Measurements from ENCODE around the gene FAM170B. TPM values are rescaled to one million over a fixed set of nuclear protein-coding genes. Genes with fewer than 3 reads are reported as not detected.

The FAM170B gene
- total RNA-seq, 4 donors from 2014 or later: not detected

DNA sequence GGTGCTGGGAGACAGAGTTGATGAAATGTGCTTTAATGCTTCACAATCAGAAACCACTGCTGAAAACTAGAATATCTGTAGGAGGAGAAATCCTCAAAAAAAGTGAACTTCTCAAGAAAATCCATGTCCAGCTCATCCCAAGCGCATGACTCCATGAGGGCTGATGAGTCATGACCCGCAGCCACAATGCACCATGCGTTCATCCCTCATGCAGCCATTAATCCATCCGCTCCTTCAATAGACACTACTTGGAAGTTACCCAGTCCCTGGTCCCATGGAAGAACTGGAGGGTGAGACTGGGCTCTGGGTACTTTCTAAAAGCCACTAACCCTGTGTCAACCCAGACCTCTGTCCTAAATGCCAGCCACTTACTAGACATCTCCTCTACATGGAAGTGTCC is 29.9 kb upstream of the FAM170B start:
- intact Hi-C loops (cut with DNase I): loop anchor here (10.0 kb wide), 1 partner anchor 179 kb away; no protein-coding TSS in a partner anchor
- 98% methylated on average over 4 of the region's 4 CpGs for WGBS
- H3K4me1 ChIP-seq: peaks cover 0 to 9% (median 3%) of the 10 kb centered on the region in 4 donors
- no peaks in the 10 kb centered on the region for H3K9me3 ChIP-seq
- H3K36me3 ChIP-seq: peaks cover 0 to 27% (median 9%) of the 10 kb centered on the region in 4 donors
- DNase-seq (ENCODE audit: extremely low spot score): no peak
- no peak overlapping the region for H3K27ac ChIP-seq (replicated peaks in 1 of 4)
- TF ChIP-seq, protein P1, sequence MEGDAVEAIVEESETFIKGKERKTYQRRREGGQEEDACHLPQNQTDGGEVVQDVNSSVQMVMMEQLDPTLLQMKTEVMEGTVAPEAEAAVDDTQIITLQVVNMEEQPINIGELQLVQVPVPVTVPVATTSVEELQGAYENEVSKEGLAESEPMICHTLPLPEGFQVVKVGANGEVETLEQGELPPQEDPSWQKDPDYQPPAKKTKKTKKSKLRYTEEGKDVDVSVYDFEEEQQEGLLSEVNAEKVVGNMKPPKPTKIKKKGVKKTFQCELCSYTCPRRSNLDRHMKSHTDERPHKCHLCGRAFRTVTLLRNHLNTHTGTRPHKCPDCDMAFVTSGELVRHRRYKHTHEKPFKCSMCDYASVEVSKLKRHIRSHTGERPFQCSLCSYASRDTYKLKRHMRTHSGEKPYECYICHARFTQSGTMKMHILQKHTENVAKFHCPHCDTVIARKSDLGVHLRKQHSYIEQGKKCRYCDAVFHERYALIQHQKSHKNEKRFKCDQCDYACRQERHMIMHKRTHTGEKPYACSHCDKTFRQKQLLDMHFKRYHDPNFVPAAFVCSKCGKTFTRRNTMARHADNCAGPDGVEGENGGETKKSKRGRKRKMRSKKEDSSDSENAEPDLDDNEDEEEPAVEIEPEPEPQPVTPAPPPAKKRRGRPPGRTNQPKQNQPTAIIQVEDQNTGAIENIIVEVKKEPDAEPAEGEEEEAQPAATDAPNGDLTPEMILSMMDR (IDR thresholded peaks at IDR 0.05): no peak
- TF ChIP-seq POLR2AphosphoS5 (IDR thresholded peaks at IDR 0.05): no peak
- no peak for TF ChIP-seq EP300 (IDR thresholded peaks at IDR 0.05)
- no peak for TF ChIP-seq POLR2A (IDR thresholded peaks at IDR 0.05; ENCODE audit: low read depth)
- H3K4me3 ChIP-seq: no peak overlapping the region
- no peaks in the 10 kb centered on the region for H3K27me3 ChIP-seq

DNA sequence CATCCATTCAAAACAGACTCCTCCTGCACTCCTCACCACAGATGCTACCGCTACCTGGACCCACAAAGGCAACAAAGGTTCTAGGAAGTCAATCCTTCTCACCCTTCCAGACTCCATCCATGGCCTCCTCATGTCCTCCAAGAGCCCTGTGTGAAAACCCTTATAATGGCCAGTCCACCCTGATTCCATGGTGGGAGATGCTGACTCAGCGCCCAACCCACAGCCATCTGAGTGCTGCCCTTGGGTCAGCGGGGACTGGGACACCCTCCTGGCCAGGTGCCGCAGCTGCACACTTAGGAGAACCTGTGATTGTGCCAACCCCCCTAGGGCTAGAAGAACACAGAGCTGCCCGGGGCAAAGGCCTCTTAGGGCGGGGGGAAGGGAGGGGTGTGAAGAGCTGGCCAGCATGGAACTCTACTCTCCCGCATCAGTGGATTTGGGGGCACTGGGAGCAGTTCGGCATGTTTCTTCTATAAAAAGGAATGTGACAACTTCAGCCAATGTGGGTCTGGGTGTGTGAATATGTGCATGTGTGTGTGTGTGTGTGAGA is 29.0 kb upstream of the FAM170B start:
- Histone ChIP-seq H3K9me3 (no peaks in the 10 kb centered on the region), H3K4me1 (peaks cover 0 to 7% (median 3%) of the 10 kb centered on the region in 4 donors)
- 86% methylated on average over 8 of the region's 8 CpGs for WGBS

DNA sequence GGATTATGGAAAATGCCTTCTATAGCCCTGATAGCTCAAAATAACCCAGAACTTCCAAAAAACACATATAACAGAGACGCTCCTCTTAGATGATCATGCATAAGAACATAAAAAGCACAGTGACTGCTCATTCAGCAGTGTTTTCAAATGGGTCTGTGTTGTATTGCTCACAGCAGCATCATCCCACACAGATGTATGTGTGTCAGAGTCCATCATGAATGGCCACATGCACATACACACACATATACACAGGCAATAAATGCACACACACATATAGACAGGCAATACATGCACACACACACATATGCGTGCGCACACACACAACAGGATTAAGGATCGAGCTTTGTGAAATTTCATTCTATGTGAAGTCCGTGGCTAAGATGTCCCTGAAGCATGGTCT is 28.2 kb upstream of the FAM170B start:
- Histone ChIP-seq H3K27ac (replicated peaks in 1 of 4) (no peak overlapping the region), H3K4me1 (peaks cover 0 to 6% (median 0%) of the 10 kb centered on the region in 4 donors), H3K4me3 (no peak overlapping the region), H3K9me3 (no peaks in the 10 kb centered on the region), H3K27me3 (no peaks in the 10 kb centered on the region), H3K36me3 (peaks cover 0 to 29% (median 7%) of the 10 kb centered on the region in 4 donors)
- WGBS: 76% methylated on average over 5 of the region's 5 CpGs
- intact Hi-C loops (cut with DNase I): loop anchor here (10.0 kb wide), 1 partner anchor 177 kb away; no protein-coding TSS in a partner anchor
- TF ChIP-seq EP300 (IDR thresholded peaks at IDR 0.05) (no peak), POLR2AphosphoS5 (IDR thresholded peaks at IDR 0.05) (no peak), POLR2A (IDR thresholded peaks at IDR 0.05; ENCODE audit: low read depth) (no peak)
- TF ChIP-seq, protein P1 (IDR thresholded peaks at IDR 0.05): no peak
- DNase-seq (ENCODE audit: extremely low spot score): no peak

More for the DNA sequence above, 29.0 kb upstream of the FAM170B start:
- DNase-seq (ENCODE audit: extremely low spot score): no peak
- TF ChIP-seq POLR2AphosphoS5 (IDR thresholded peaks at IDR 0.05) (no peak), EP300 (IDR thresholded peaks at IDR 0.05) (no peak), POLR2A (IDR thresholded peaks at IDR 0.05; ENCODE audit: low read depth) (no peak)
- TF ChIP-seq, protein P1 (IDR thresholded peaks at IDR 0.05): no peak
- intact Hi-C loops (cut with DNase I): loop anchor here (10.0 kb wide), 1 partner anchor 178 kb away; no protein-coding TSS in a partner anchor
- no peak overlapping the region for H3K27ac ChIP-seq (replicated peaks in 1 of 4)
- H3K27me3 ChIP-seq: no peaks in the 10 kb centered on the region
- no peak overlapping the region for H3K4me3 ChIP-seq
- peaks cover 0 to 27% (median 9%) of the 10 kb centered on the region in 4 donors for H3K36me3 ChIP-seq

DNA sequence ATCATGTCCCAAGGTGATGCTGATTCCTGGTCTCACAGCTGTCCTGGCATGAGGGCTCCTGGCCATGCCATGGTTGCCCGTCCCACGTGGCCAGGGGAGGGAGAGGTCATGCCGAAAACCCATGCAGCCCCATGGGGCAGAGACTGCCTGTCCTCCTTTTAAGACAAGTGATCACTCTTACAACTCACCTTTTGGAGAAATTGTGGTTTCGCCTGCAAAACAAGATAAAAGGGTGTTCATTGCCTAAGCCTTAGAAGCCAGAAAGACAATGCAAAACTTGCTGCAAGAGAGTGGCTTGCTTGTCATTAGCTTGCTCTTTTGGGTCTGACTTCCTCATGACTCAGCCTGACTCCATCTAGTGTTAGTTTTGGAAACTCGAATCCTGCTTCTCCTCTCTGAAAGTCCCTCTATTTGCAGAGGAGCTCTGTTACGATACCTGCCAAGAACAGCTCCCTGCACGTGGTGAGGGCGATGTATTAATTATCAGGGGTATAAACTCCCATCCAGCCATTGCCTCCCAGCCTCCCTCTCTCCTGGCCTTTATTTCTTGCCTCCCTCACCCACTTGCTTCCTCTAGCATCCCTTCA is 27.7 kb upstream of the FAM170B start:
- no peak for TF ChIP-seq POLR2A (IDR thresholded peaks at IDR 0.05; ENCODE audit: low read depth)
- TF ChIP-seq, protein P1 (IDR thresholded peaks at IDR 0.05): peak in 2 of 3 experiments; percentile 15 to 31
- DNase-seq (ENCODE audit: extremely low spot score): no peak
- Histone ChIP-seq H3K4me1 (peaks cover 0 to 6% (median 0%) of the 10 kb centered on the region in 4 donors), H3K4me3 (no peak overlapping the region), H3K27me3 (no peaks in the 10 kb centered on the region), H3K27ac (replicated peaks in 1 of 4) (no peak overlapping the region), H3K9me3 (no peaks in the 10 kb centered on the region), H3K36me3 (peaks cover 0 to 31% (median 10%) of the 10 kb centered on the region in 4 donors)
- intact Hi-C loops (cut with DNase I): loop anchor here (10.0 kb wide), 1 partner anchor 177 kb away; no protein-coding TSS in a partner anchor
- WGBS: 50% methylated on average over 8 of the region's 8 CpGs

Data from esophagus muscularis mucosa (tissue), 4 donors.